22Rv1 (cell line): Measurements from ENCODE around the gene CARD14.

ENCODE experiments used
- CTCF ChIP-seq: fragments of 450-650 bp; IDR thresholded peaks from 2 replicates; pipeline ENCODE4 v1.5.1; 2017; ENCODE audit warnings: mild to moderate bottlenecking
- ZFX ChIP-seq: fragments of 450-650 bp; IDR thresholded peaks from 2 replicates; pipeline ENCODE4 v1.6.1; 2017; ENCODE audit warnings: antibody characterized with exemption, borderline replicate concordance

DNA sequence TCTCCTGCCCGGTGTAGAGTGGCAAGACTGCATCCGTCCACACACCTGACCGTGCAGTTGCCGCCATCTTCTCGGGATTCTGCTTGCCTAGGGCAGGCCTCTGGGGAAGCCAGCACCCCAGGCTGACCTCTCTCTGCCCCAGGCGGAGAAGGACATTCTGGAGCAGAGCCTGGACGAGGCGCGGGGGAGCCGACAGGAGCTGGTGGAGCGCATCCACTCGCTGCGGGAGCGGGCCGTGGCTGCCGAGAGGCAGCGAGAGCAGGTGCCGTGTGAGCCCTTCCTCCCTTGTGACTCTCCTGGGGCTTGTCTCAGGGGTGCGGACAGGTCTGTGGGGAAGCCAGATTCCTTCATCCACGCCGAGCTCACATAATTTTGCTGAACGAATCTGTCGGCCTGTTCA is 19.8 kb downstream of the CARD14 start:
- no peak for TF ChIP-seq CTCF
- TF ChIP-seq ZFX: no peak
